DMS53 treated with DMSO at 0.1 percent for 48 hours (cell line): Measurements from ENCODE around the gene PTPDC1.
"Not testable (repeated sequence)": the region's sequence is repeated elsewhere in the genome, so short reads cannot be mapped to it uniquely, and the experiment has no call there.

Experiments
- DNase-seq: peaks from one replicate; lab custom pipeline; 2025; ENCODE audit not compliant: unreplicated experiment; lab: John Stamatoyannopoulos, UW

PTPDC1 gene

DNA sequence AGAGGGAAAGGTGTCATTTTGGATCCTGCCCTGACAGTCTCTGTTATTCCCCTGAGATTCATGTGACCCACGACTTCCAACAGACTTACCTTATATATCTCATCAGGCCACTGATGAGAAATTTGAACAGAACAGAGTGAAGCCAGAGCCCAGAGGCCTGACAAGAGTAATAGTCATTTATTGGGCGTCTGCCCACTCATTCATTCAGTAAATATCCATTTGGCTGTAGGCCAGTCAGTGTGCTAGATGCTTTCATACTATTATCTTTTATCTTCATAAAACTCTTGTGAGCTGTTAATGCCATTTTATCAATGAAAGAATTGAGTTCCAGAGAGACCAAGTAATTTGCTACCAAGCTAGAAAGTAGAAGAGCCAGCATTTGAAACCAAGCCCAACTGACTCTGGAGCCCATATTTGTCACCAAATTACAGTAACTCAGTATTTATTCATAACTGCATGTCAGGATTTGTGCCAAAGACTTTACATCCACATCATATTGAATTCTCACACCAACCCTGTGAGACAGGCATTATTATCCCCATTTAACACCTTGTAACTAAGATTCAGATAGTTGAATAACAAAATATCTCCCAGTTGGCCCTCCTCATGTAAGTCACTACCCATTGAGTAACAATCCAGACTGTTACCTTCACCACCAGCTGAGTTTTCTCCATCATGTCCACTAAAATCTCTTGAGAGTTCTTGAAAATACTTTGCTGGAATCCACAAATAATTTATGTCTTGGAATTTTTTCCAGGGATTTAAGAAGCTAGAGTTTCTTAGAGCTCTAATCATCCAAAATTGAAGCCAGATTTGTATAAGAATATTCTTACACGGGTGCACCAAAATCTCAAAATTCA, 2.5 kb downstream of the PTPDC1 start:
- no peak for DNase-seq

DNA sequence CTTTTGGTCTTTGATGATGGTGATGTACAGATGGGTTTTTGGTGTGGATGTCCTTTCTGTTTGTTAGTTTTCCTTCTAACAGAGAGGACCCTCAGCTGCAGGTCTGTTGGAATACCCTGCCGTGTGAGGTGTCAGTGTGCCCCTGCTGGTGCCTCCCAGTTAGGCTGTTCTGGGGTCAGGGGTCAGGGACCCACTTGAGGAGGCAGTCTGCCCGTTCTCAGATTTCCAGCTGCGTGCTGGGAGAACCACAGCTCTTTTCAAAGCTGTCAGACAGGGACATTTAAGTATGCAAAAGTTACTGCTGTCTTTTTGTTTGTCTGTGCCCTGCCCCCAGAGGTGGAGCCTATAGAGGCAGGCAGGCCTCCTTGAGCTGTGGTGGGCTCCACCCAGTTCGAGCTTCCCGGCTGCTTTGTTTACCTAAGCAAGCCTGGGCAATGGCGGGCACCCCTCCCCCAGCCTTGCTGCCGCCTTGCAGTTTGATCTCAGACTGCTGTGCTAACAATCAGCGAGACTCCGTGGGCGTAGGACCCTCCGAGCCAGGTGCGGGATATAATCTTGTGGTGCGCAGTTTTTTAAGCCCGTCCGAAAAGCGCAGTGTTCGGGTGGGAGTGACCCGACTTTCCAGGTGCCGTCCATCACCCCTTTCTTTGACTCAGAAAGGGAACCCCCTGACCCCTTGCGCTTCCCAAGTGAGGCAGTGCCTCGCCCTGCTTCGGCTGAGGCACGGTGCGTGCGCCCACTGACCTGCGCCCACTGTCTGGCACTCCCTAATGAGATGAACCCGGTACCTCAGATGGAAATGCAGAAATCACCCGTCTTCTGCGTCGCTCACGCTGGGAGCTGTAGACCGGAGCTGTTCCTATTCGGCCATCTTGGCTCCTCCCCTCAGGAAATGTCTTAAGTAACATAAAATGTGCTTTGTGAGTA, 10.2 kb downstream of the PTPDC1 start:
- DNase-seq = not testable (repeated sequence)

DNA sequence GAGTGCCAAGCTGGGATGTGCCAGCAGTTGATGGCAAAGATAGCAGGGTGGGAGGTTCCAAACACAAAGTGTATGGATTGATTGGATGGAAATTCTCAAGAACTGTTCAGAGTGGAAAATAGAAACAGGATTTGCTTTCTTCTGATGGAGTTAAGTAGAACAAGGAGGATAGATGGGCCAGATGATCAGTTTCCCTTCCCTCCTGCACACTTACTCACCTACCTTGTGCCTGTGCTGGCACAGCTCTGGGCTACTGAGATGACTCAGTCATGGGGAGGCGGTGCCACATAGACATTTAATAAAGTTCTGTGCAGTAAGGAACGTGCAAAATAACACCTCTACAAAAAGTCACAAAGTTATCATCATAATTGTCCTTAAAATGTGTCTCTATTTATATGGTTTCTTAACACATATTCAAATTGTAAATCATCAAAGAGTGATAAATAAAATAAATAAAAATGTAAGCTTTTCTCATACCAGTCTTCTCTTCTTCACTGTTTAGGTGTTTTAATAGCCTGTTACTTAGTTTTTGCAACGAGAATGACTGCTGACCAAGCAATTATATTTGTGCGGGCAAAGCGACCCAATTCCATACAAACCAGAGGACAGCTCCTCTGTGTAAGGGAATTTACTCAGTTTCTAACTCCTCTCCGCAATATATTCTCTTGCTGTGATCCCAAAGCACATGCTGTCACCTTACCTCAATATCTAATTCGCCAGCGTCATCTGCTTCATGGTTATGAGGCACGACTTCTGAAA, 12.7 kb downstream of the PTPDC1 start:
- DNase-seq = no peak

DNA sequence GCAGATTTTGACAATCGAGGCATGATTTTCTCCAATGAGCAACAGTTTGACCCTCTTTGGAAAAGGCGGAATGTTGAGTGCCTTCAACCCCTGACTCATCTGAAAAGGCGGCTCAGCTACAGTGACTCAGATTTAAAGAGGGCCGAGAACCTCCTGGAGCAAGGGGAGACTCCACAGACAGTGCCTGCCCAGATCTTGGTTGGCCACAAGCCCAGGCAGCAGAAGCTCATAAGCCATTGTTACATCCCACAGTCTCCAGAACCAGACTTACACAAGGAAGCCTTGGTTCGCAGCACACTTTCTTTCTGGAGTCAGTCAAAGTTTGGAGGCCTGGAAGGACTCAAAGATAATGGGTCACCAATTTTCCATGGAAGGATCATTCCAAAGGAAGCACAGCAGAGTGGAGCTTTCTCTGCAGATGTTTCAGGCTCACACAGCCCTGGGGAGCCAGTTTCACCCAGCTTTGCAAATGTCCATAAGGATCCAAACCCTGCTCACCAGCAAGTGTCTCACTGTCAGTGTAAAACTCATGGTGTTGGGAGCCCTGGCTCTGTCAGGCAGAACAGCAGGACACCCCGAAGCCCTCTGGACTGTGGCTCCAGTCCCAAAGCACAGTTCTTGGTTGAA, 13.6 kb downstream of the PTPDC1 start:
- no peak for DNase-seq

DNA sequence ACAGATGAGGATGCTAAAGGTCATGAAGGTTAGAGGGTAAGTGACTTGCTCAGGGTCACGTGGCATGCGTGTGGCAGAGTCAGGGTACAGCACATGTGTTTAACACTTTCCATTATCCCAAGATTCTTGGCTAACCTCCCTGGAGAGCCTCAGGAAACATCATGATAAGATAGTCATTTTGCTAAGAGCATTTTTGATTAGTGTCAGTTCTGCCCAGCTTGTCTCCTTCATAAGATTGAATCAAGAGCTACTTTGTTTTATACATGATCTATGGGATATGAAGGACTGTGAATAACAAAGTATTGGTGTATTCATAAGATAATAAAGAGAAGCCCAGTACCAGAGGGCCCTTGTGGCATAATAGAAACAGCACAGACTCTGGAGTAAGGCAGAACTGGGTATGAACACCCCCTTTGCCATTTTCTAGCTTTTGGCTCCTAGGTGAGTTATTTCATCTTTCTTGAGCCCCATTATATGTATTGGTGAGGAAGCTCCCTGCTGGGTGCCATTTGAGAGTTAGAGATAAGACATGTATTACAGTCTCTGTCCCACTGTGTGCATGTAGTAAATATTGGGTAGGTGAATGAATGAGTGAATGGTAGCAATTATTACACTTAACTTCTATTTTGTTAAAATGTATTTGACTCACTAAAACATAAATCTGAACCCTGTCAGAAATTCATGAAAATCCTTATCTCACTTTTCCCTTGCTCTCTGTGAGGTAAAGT, 16.1 kb downstream of the PTPDC1 start:
- DNase-seq = no peak

DNA sequence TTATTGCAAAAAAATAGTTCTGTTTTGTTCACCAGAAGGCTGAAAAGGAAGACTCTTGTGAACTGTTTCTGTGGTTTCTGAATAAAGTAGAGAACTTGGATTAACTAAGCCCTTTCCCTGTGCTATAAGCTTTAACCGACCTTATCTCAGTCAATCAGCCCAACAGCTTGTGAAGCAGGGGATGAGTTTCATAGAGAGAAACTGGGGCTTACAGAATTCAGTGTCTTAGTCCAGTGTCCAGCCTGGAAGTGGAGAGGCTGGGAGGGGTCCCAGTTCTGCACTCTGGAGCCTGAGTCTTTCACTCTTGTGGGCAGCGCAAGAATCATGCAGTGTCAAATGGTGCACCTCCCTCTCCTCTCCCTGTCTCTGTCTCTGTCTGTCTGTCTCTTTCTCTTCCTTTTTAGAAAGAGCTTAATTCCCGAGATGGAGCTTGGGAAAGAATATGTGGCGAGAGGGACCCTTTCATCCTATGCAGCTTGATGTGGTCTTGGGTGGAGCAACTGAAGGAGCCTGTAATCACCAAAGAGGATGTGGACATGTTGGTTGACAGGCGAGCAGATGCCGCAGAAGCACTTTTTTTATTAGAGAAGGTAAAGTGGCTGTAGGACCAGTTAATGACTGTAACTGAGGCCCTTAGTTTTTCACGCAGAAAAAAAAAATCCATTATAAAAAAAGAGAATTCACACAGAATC, 17.0 kb downstream of the PTPDC1 start:
- DNase-seq = no peak

DNA sequence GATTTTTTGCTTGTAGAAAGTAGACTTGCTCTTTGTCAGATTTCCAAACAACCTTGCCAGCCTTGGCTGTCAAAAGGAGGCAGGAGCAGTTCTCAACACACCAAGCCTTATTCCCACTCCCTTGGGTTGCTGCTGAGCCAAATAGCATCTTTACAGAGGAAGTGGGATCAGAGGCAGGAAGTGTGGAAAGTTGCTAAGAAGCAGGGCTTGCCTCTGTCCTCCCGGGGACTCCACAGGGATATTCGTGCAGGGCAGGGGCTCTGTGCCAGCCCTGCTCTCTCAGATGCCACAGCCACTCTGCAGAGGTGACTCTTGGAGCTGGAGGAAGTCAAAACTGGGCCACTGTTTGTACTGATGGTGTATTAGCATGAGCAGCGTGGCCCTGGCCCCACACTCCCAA, 24.3 kb downstream of the PTPDC1 start:
- DNase-seq = no peak

DNA sequence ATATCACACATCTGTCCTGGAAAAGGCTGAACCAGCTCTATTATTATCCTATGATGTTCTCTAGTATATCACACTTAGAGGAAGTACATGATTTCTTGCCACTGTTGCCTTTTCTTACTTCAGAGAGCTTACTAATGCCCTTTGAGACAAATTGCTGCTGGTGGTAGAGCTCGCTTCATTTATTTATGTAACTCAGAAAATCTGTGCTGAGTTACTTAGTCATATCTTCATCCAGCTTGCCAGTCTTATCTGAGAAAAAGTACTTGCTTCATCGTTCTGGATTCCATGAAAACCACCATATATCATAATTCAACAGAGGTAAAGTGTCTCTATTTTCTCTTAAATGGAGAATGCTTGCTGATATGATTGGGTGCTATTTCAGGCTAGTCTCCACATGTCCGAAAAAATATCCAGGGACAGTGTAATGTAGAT, 26.6 kb downstream of the PTPDC1 start:
- DNase-seq = no peak

DNA sequence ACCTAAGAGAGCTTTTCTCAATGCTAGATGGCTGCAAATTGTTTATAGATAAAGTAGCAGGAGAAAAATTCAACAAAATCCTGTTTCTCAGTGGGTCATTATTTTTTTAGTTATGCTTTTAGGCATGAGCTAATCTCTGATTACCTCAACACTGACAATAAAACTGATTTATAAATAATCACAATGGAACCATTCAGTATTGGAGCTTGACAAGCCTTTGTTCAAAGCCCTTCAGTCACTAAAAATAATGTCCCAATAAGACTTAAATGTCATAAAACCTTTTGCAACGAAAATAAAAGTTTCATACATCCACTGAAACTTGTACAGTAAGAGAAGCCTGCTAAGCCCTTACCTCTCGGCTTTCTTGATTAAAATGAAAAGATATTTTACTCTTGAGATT, 27.2 kb downstream of the PTPDC1 start:
- no peak for DNase-seq

DNA sequence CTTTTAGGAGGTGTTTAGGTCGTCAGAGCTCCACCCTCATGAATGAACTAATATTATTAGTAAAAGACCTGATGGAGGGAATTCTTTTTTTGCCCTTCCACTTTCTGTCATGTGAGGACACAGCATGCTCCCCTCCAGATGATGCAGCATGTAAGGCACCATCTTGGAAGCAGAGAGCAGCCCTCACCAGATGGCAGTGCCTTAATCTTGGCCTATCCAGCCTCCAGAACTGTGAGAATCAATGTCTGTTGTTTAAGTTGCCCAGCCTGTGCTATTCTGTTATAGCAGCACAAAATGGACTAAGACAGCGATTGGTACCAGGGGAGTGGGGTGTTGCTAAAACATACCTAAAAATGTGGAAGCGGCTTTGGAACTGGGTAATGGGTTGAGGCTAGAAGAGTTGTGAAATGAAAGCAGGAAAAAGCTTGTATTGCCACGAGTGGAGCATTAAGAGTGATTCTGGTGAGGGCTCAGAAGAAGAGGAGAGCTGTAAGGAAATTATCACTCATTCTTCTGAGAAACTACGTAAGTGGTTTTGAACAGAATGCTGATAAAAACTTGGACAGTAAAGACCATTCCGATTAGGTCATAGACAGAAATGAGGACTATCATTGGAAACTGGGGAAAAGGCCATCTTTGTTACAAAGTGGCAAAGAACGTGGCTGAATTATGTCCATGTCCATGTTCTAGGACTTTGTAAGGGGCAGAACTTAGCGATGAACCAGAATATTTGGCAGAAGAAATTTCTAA, 28.6 kb downstream of the PTPDC1 start:
- DNase-seq = no peak

DNA sequence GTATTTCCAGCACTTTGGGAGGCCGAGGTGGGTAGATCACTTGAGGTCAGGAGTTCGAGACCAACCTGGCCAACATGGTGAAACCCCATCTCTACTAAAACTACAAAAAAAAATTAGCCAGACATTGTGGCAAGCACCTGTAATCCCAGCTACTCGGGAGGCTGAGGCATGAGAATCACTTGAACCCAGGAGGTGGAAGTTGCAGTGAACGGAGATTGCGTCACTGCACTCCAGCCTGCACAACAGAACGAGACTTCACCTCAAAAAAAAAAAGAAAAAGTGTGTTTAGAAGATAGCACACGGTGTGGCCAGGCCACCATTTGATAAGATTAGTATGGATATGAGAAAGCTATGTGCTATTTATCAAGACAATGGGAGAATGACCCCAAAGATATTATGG, 35.8 kb downstream of the PTPDC1 start:
- not testable (repeated sequence) for DNase-seq

DNA sequence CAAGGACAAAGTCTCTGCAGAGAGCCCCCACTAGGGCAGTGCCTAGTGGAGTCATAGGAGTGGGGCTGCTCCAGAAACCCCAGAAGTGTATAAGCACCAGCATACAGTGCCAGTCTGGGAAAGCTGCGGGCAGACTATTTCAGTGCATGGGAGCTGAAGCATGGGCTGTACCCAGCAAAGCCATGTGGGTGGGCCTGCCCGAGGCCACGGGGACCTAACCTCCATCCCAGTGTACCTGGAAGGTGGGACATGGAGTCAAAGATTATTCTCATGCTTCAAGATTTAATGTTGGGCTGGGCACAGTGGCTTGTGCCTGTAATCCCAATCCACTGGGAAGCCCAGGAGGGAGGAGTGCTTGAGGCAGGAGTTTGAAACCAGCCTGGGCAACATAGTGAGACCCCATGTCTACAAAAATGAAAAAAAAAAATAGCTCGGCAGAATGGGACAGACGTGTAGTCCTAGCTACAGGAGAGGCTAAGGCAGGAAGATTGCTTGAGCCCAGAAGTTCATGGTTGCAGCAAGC, 36.7 kb downstream of the PTPDC1 start:
- no peak for DNase-seq

DNA sequence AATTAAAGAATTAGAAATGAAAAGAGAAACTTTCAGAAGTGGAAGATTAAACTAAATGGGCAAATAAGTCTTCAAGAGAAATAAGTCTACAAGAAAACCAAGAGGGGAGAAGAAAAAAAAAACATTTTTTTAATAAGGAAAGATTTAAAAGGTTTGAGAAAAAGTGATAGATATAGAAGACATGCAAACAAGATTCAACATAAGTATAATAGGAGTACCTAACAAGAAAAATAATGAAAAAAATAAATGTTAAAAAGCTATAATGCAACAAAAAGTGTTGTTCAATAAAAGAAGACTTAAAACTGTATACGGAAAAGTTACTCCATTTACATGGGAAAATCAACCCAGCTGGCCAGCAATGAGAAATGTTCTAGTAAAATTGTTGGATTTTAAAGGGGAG, 42.6 kb downstream of the PTPDC1 start:
- no peak for DNase-seq

DNA sequence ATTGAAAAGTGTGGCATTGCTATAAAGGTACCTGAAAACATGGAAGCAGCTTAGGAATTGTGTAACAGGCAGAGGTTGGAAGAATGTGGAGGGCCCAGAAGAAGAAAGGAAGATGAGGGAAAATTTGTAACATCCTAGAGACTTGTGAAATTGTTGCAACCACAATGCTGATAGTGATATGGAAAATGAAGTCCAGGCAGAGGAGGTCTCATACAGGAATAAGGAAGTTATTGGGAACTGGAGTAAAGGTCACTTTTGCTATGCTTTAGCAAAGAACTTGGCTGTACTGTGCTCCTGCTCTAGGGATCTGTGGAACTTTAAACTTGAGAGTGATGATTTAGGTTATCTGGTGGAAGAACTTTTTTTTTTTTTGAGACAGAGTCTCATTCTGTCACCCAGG, 43.5 kb downstream of the PTPDC1 start:
- no peak for DNase-seq

DNA sequence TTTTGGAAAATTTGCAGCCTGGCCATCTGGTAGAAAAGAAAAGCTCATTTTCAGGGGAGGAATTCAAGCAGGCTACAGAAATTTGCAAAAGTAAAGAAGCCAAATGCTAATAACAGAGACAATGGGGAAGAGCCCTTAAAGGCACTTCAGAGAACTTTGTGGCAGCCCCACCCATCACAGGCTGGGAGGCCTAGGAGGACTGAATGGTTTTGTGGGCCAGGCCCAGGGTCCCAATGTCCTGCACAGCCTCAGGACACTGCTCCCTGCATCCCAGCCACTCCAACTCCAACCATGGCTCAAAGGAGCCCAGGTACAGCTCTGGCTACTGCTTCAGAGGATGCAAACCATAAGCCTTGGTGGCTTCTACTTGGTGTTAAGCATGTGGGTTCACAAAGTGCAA, 44.3 kb downstream of the PTPDC1 start:
- no peak for DNase-seq

DNA sequence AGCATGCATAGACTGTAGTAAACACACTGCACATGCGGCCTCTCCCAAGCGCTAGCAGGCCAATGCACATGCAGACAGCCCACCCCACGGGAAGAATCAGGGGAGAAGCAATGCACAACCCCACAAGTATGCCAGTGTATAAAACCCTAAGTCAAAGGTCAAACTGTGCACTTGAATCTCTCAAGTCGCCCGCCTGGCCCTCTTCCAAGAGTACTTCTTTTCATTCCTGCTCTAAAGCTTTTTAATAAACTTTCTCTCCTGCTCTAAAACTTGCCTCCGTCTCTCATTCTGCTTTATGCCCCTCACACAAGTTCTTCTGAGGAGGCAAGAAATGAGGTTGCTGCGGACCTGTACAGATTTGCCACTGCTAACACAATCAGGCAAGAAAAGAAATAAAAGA, 50.4 kb downstream of the PTPDC1 start:
- DNase-seq = no peak

DNA sequence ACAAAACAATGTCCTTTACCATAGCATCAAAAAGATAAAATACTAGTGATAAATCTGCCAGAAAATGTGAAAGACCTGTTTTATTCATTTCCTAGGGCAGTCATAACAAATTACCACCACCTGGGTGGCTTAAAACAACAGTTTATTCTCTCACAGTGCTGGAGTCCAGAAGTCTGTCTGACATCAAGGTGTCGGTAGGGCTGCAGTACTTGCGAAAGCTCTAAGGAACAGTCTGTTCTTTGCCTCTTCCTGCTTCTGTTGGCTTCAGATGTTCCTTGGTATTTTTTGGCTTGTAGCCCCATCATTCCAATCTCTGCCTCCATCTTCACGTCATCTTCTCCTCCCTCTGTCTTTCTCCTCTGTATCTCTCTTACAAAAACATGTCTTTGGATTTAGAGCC, 51.0 kb downstream of the PTPDC1 start:
- no peak for DNase-seq

DNA sequence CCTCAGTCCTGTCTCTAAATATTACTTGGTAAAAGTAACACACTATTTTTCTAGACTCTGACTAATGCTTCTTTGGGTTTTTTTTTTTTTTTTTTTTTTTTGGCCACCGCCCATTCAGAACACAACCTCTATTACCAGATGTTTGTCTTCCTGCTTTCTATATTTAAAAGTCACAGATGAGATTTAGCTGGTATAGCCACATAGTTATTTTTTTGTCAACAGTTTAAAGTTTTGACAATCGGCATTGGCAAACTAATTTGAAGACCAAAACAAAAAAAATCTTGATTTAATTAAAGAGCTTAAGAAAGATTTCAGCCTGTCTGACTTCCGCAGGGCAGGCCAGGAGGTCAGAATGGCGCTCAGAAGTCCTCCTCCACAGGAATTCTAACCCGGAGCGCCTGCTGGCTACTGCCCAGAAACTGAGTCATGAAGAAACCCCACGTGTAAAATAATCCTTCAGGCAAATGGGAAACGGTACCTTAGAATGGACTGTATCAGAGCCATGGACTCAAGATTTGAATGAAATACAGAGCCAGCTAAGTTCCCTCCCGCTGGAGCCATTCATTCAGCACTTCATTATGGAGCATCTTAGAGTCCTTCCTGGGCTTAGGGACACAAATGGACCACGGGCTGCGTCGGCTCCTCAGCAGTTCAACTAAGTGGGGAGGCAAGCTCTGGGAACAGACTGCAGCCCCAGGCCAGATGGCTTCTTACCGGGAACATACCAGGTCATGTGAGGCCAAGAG, 55.6 kb downstream of the PTPDC1 start:
- no peak for DNase-seq
